ENCODE data around the gene SNCA. TPM values are rescaled to one million over a fixed set of nuclear protein-coding genes. Genes with fewer than 3 reads are reported as not detected.

Gene SNCA
- total RNA-seq, 3 donors from 2014 or later (not counting 1 experiment from before 2014, with no cell fraction given) = 0.58 to 2.0 (median 1.2) TPM

DNA sequence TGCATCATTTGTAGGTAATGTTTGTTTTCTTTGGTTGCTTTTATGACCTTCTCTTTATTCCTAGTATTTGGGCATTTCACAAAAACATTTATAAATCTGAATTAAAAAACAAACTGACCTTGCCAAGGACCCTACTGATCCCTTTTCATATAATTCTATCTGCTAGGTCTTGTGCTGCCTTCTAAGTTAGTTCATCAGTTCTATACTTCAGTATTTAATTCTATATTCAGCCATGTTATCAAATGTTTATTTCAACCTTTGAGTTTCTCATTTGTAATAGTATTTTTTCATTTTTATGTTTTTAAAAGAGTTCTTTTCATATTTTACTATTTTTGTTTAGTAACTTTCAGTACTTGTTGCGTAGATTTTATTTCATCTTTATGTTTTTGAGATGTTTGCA, 155.3 kb downstream of the SNCA start:
- Mint-ChIP-seq H3K4me3 (no peak overlapping the region), H3K9me3 (no peaks in the 10 kb centered on the region), H3K27me3 (ENCODE audit: low read depth in 2 of 2) (peaks cover 0 to 6% of the 10 kb centered on the region in 2 donors), H3K4me1 (peaks cover 14 to 26% of the 10 kb centered on the region in 2 donors), H3K27ac (no peak overlapping the region), H3K36me3 (no peaks in the 10 kb centered on the region)
- Histone ChIP-seq H3K36me3 (ENCODE audit: control insufficient read depth, insufficient read depth, low read length) (no peaks in the 10 kb centered on the region), H3K9me3 (ENCODE audit: control insufficient read depth, insufficient read depth, low read length) (no peaks in the 10 kb centered on the region), H3K4me3 (ENCODE audit: low read length) (no peak overlapping the region), H3K4me1 (ENCODE audit: control insufficient read depth, insufficient read depth, low read length) (no peaks in the 10 kb centered on the region), H3K27ac (ENCODE audit: low read length) (no peak overlapping the region), H3K27me3 (ENCODE audit: control insufficient read depth, insufficient read depth, low read length) (no peaks in the 10 kb centered on the region)
- ATAC-seq (no peak), DNase-seq (no peak)
- TF ChIP-seq, protein P1, sequence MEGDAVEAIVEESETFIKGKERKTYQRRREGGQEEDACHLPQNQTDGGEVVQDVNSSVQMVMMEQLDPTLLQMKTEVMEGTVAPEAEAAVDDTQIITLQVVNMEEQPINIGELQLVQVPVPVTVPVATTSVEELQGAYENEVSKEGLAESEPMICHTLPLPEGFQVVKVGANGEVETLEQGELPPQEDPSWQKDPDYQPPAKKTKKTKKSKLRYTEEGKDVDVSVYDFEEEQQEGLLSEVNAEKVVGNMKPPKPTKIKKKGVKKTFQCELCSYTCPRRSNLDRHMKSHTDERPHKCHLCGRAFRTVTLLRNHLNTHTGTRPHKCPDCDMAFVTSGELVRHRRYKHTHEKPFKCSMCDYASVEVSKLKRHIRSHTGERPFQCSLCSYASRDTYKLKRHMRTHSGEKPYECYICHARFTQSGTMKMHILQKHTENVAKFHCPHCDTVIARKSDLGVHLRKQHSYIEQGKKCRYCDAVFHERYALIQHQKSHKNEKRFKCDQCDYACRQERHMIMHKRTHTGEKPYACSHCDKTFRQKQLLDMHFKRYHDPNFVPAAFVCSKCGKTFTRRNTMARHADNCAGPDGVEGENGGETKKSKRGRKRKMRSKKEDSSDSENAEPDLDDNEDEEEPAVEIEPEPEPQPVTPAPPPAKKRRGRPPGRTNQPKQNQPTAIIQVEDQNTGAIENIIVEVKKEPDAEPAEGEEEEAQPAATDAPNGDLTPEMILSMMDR (IDR thresholded peaks at IDR 0.05) = no peak
- intact Hi-C loops (cut with micrococcal nuclease) = no loop called here
- no CpG with 5 or more reads among the region's 1 CpG for WGBS (ENCODE audit: insufficient coverage)

DNA sequence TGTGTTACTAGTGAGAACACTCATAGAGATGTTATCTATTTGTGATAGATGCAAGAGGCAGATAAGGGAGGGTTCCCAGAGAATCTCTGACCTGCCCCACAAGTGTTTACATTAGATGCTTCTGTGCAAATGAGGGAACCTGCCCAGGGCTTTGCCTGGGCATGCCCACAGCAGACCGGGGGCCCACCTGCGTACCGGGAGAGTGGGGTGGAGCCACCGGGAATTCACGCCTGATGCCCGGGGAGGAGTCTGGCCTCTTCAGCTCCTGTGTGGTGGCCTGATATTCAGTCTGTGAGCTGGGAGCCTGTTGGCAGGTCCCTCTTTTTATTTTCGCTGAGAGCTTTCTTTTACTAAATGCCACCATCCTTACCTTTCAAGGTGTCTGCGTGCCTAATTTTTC, 155.7 kb downstream of the SNCA start:
- Mint-ChIP-seq H3K9me3 (no peaks in the 10 kb centered on the region), H3K27me3 (ENCODE audit: low read depth in 2 of 2) (peaks cover 0 to 6% of the 10 kb centered on the region in 2 donors)

DNA sequence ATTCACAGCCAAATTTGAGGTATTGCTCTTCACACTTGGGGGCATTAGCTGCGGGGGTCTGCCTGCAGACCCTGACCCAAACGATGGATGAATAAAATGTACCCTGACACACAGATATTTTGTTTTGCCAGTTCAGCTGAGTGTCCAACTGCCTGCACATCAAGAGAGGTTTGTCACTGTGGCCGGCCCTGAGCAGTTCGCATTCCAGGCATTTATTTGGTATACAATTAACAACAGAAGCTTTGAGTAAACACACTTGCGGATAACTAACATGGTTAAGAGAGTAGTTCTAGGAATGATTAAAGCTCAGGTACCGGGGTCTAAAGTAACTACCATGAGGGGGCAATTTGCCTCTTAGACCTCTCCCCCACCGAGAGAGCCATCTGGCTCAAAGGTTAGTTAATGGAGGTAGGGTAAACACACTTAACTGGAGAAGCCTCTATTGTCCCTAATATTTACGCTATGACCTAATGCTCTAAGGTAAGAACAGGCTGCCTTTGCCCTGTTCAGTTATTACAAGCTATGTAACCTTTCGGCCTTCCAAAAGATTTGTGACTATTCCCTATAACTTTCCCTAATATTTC, 162.0 kb downstream of the SNCA start:
- no peaks in the 10 kb centered on the region for H3K9me3 Mint-ChIP-seq
- no peaks in the 10 kb centered on the region for H3K9me3 ChIP-seq (ENCODE audit: control insufficient read depth, insufficient read depth, low read length)
- intact Hi-C loops (cut with micrococcal nuclease) = no loop called here
- TF ChIP-seq, protein P1 (IDR thresholded peaks at IDR 0.05) = no peak
- no peak overlapping the region for H3K4me3 ChIP-seq (ENCODE audit: low read length)
- H3K27me3 ChIP-seq (ENCODE audit: control insufficient read depth, insufficient read depth, low read length) = no peaks in the 10 kb centered on the region
- no peaks in the 10 kb centered on the region for H3K36me3 ChIP-seq (ENCODE audit: control insufficient read depth, insufficient read depth, low read length)
- 94% methylated on average over 8 of the region's 9 CpGs for WGBS (ENCODE audit: insufficient coverage)
- DNase-seq (no peak), ATAC-seq (no peak)
- H3K4me1 ChIP-seq (ENCODE audit: control insufficient read depth, insufficient read depth, low read length) = no peaks in the 10 kb centered on the region
- H3K4me1 Mint-ChIP-seq = peaks cover 0 to 8% of the 10 kb centered on the region in 2 donors
- H3K36me3 Mint-ChIP-seq = no peaks in the 10 kb centered on the region
- H3K27ac Mint-ChIP-seq = no peak overlapping the region
- no peak overlapping the region for H3K4me3 Mint-ChIP-seq
- H3K27me3 Mint-ChIP-seq (ENCODE audit: low read depth in 2 of 2) = peaks cover 6 to 8% of the 10 kb centered on the region in 2 donors
- H3K27ac ChIP-seq (ENCODE audit: low read length) = no peak overlapping the region

More for the DNA sequence above, 155.7 kb downstream of the SNCA start:
- no peak overlapping the region for H3K27ac Mint-ChIP-seq
- TF ChIP-seq, protein P1 (IDR thresholded peaks at IDR 0.05) = no peak
- Histone ChIP-seq H3K27ac (ENCODE audit: low read length) (no peak overlapping the region), H3K27me3 (ENCODE audit: control insufficient read depth, insufficient read depth, low read length) (no peaks in the 10 kb centered on the region), H3K9me3 (ENCODE audit: control insufficient read depth, insufficient read depth, low read length) (no peaks in the 10 kb centered on the region), H3K4me3 (ENCODE audit: low read length) (no peak overlapping the region), H3K36me3 (ENCODE audit: control insufficient read depth, insufficient read depth, low read length) (no peaks in the 10 kb centered on the region), H3K4me1 (ENCODE audit: control insufficient read depth, insufficient read depth, low read length) (no peaks in the 10 kb centered on the region)
- intact Hi-C loops (cut with micrococcal nuclease) = no loop called here
- H3K36me3 Mint-ChIP-seq = no peaks in the 10 kb centered on the region
- DNase-seq = no peak
- no peak overlapping the region for H3K4me3 Mint-ChIP-seq
- no peak for ATAC-seq
- WGBS (ENCODE audit: insufficient coverage) = 93% methylated on average over 7 of the region's 8 CpGs
- peaks cover 12 to 21% of the 10 kb centered on the region in 2 donors for H3K4me1 Mint-ChIP-seq

Other genes starting within 250 kb of the SNCA start
- gene MMRN1, start 57.7 kb upstream of the SNCA start, total RNA-seq = 1 to 10 TPM; 1.2 to 2.0 (median 1.8) TPM

Measured in natural killer cell (primary cell).